Forelimb muscle (tissue), 1 donor: Measurements from ENCODE around the gene CDKN2AIP. TPM values are rescaled to one million over a fixed set of nuclear protein-coding genes. Genes with fewer than 3 reads are reported as not detected.

Source experiments
- DNase-seq: peaks from one replicate; pipeline ENCODE4 v3.0.0-alpha.2; 2013; ENCODE audit warnings: low read depth
- polyA plus RNA-seq: library from polyadenylated mRNA; unstranded; fragments of 120-200 nt; gene quantifications from one replicate; pipeline ENCODE4 v1.2.1, GENCODE V29; 2013; ENCODE audit not compliant: insufficient read length

Gene CDKN2AIP
- polyA plus RNA-seq, 1 donor = 13.8 TPM

DNA sequence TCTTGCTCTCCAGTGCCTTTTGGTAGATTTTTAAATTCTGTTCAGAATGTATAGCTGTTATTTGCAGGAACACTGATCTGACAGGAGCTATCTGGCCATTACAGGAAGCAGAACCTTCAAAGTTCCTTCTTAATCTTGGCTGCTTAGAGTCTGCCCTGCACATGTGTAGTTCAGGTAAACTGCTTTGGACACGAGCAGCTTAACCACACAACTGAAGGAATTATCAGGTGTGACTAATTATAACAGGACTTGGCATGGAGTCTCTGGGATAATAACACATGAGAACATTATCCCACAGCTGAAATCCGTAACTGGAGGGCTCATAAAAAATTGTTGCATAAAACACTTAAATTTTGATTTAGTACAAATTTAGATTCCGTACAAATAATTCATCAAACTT lies 48.8 kb downstream of the CDKN2AIP start:
- no peak for DNase-seq

DNA sequence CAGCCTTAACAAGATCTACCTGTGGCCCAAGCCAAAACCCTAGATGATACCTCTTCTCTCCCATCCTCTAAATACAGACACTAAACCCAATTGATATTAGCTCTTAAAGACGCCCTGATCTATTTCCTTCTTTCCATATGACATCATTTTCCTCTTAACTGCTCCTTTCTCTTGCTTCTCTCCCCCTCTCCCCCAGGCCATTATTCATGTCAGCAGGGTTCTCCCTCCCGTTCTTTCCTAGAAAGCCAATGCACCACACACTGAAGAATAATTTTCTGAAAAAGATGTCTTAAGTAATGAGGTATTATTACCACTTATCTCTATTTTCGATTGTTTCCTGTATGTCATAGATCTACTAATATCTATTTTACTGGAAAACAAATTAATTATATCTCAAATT lies 50.7 kb downstream of the CDKN2AIP start:
- no peak for DNase-seq

Other genes starting within 250 kb of the CDKN2AIP start
- gene CLDN22, start 124.4 kb upstream of the CDKN2AIP start, polyA plus RNA-seq = not detected
- gene CLDN24, start 122.2 kb upstream of the CDKN2AIP start, polyA plus RNA-seq = not detected
- 14.2 TPM for gene ING2, start 60.4 kb downstream of the CDKN2AIP start, polyA plus RNA-seq
- 28.7 TPM for gene RWDD4, start 214.5 kb downstream of the CDKN2AIP start, polyA plus RNA-seq
- gene TRAPPC11, start 214.7 kb downstream of the CDKN2AIP start, polyA plus RNA-seq = 27.8 TPM